GM23248 (cell line): ENCODE measurements around the gene EVPLL.

ENCODE experiments used
- EZH2 ChIP-seq: fragments of 200-600 bp; sonication (generic); IDR thresholded peaks from 2 replicates; pipeline ENCODE4 v1.6.1; 2018; ENCODE audit warnings: antibody characterized with exemption, mild to moderate bottlenecking; ENCODE audit not compliant: insufficient read depth, poor library complexity, severe bottlenecking
- EZH2phosphoT487 ChIP-seq: fragments of 200-600 bp; sonication (generic); IDR thresholded peaks from 2 replicates; pipeline ENCODE4 v1.6.1; 2018; ENCODE audit warnings: antibody characterized with exemption, moderate library complexity, mild to moderate bottlenecking, low read depth; ENCODE audit not compliant: insufficient read depth

- TF ChIP-seq EZH2 (no peak), EZH2phosphoT487 (no peak)
These were observed 1.9 kb downstream of the EVPLL start for GRCh38 chr17:18379246-18380146.
